HEK293T (cell line): Measurements from ENCODE around the gene CBFA2T3.

ENCODE experiments used
- CTCF ChIA-PET: fragments of 350-600 bp; formaldehyde crosslinking; extraction: SDS; loops from one replicate; lab custom pipeline; 2021; ENCODE audit warnings: antibody characterized with exemption, inconsistent platforms; lab: Yijun Ruan, JAX
- POLR2A ChIA-PET: fragments of 350-600 bp; formaldehyde crosslinking; extraction: SDS; loops from one replicate; lab custom pipeline; 2020; ENCODE audit warnings: antibody characterized with exemption, inconsistent platforms; lab: Yijun Ruan, JAX
- DNase-seq: peaks from one replicate; pipeline ENCODE4 v3.0.0; 2012; ENCODE audit warnings: mixed read lengths; ENCODE audit errors: extremely low spot score
- ARNT ChIP-seq: fragments of 450-650 bp; IDR thresholded peaks from 2 replicates; pipeline ENCODE4 v1.6.1; 2017; ENCODE audit warnings: mild to moderate bottlenecking
- BHLHE40 ChIP-seq: fragments of 450-650 bp; IDR thresholded peaks from 2 replicates; pipeline ENCODE4 v1.6.1; 2016; ENCODE audit warnings: mild to moderate bottlenecking, moderate library complexity, borderline replicate concordance
- CTBP1 ChIP-seq: fragments of 450-650 bp; IDR thresholded peaks from 2 replicates; pipeline ENCODE4 v1.6.1; 2016; ENCODE audit warnings: borderline replicate concordance
- ELF4 ChIP-seq: fragments of 450-650 bp; IDR thresholded peaks from 2 replicates; pipeline ENCODE4 v1.6.1; 2017; ENCODE audit warnings: antibody characterized with exemption
- FOXA1 ChIP-seq: fragments of 450-650 bp; IDR thresholded peaks from 2 replicates; pipeline ENCODE4 v1.6.1; 2016; ENCODE audit warnings: mild to moderate bottlenecking
- FOXK2 ChIP-seq: fragments of 450-650 bp; IDR thresholded peaks from 2 replicates; pipeline ENCODE4 v1.6.1; 2016; ENCODE audit warnings: mild to moderate bottlenecking
- FOXM1 ChIP-seq: fragments of 450-650 bp; IDR thresholded peaks from 2 replicates; pipeline ENCODE4 v1.6.1; 2017; ENCODE audit warnings: mild to moderate bottlenecking, borderline replicate concordance
- HDGF ChIP-seq: fragments of 450-650 bp; IDR thresholded peaks from 2 replicates; pipeline ENCODE4 v1.6.1; 2017; ENCODE audit warnings: antibody characterized with exemption, borderline replicate concordance
- L3MBTL2 ChIP-seq: fragments of 450-650 bp; conservative IDR thresholded peaks from 2 replicates; pipeline ENCODE4 v1.6.1; 2016; ENCODE audit warnings: mild to moderate bottlenecking
- LEF1 ChIP-seq: fragments of 450-650 bp; IDR thresholded peaks from 2 replicates; pipeline ENCODE4 v1.6.1; 2017; ENCODE audit warnings: mild to moderate bottlenecking, borderline replicate concordance
- NFRKB ChIP-seq: fragments of 450-650 bp; IDR thresholded peaks from 2 replicates; pipeline ENCODE4 v1.6.1; 2016; ENCODE audit warnings: mild to moderate bottlenecking, moderate library complexity
- PKNOX1 ChIP-seq: fragments of 450-650 bp; IDR thresholded peaks from 2 replicates; pipeline ENCODE4 v1.6.1; 2016
- SP1 ChIP-seq: fragments of 450-650 bp; IDR thresholded peaks from 2 replicates; pipeline ENCODE4 v1.6.1; 2017
- SUZ12 ChIP-seq: fragments of 450-650 bp; IDR thresholded peaks from 2 replicates; pipeline ENCODE4 v1.6.1; 2016; ENCODE audit warnings: mild to moderate bottlenecking
- TARDBP ChIP-seq: fragments of 450-650 bp; IDR thresholded peaks from 2 replicates; pipeline ENCODE4 v1.6.1; 2016
- ZNF384 ChIP-seq: fragments of 450-650 bp; IDR thresholded peaks from 2 replicates; pipeline ENCODE4 v1.6.1; 2016

CBFA2T3 gene

DNA sequence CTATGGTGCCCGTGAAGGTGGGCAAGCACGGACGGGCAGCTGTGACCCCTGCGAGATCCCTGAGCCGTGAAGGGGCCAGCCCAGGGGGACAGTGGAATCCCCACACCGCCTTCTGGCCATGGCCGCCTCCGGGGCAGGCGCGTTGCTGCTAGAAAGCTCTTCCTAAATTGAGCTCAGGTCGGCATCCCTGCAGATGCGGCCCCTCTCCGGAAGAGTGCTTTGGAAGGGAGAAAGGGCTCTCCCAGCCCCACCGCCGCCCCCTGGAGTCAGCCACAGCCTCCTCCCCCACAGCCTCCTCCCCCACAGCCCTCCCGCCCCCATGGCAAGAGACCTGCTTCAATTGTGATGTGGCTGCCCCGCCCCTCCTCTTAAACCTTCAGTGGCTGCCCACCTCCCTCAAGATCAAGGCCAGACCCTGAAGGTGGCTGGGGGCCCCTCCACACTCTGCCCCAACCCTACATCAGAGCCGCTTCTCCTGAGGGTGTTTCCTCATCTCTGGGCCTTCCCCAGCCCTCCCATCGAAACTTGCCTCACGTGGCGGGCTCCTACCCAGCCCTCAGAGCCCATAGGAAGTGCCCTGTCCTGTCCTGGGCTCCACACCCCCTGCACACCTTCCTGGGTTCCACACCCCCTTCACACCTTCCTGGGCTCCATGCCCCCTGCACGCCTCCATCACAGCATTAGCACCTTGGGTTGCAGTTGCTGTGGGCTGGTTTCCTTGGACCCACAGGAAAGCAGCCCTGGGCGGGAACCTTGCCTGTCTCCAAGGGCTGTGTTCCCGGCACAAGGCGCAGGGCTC, 5.5 kb upstream of the CBFA2T3 start:
- POLR2A ChIA-PET = no interaction called here
- DNase-seq = no peak
- TF ChIP-seq PKNOX1 (no peak), LEF1 (no peak), SP1 (no peak), NFRKB (no peak), HDGF (no peak), ELF4 (no peak), SUZ12 (no peak), FOXK2 (no peak), TARDBP (no peak), BHLHE40 (no peak), L3MBTL2 (no peak), ARNT (no peak), FOXA1 (no peak), ZNF384 (no peak), CTBP1 (no peak), FOXM1 (no peak)
- CTCF ChIA-PET = no interaction called here

DNA sequence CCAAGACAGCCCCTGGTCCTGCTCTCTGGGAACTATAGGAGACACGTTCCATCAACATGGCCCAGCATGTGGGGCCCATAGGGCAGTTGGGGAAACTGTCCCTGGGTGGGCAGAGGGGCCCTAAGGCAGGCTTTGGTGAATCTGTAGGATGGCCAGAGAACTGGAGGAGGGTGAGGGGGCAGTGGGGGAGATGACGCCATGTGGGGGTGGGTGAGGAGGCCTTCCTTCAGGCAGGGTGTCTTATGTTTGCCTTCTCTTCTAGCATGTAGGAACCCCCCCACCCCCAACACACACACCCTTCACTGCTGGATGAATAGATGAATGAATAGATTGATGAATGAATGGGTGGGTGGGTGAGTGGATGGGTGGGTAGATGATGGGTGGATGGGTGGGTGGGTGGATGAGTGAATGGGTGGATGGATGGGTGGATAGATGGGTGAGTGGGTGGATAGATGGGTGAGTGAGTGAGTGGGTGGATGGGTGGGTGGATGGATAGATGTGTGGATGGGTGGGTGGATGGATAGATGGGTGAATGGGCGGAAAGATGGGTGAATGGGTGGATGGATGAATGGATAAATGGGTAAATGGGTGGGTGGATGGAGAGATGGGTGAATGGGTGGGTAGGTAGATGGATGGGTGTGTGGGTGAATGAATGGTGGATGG, 2.5 kb upstream of the CBFA2T3 start:
- ChIA-PET POLR2A (no interaction called here), CTCF (no interaction called here)
- no peak for DNase-seq
- TF ChIP-seq LEF1 = no peak
- TF ChIP-seq FOXK2 = no peak

DNA sequence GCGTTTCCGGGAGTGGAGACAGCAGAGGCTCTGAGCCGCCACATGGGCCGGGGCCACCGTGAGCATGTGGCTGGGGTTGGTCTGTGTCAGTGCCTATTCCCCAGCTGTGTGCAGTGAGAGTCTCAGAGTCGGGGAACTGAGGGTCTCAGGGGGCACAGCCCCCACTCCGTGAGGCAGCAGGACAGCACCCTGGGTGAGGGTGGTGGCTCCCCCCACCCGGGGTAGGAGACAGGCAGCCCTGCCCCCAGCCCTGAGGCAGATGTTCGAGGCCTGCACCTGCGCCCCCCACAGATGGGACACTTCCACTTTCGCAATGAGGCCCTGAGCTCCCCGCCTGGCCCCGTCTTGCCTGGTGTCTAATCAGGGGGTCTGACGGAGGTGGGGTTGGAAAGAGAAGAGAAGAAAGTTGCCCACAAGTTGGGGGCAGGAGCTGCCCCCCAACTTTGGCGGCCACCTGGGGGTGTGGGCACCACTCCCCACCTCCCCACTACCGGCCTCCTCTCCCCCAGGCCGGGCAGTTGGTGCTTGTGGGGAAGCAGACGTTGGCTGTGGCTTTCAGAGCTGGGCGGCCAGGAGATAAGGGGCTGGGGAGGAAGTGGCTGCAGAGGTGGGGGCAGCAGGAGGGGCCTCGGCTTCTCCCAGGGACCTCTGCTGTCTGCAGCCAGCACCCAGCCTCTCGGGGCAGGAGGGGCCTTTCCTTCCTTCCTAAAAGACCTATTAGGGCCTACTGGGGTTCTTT, 1.8 kb upstream of the CBFA2T3 start:
- DNase-seq = no peak
- POLR2A ChIA-PET = no interaction called here
- CTCF ChIA-PET = no interaction called here
- TF ChIP-seq ELF4 = no peak
- TF ChIP-seq BHLHE40 = no peak
- no peak for TF ChIP-seq PKNOX1
- no peak for TF ChIP-seq TARDBP
- TF ChIP-seq SP1 = no peak
- TF ChIP-seq SUZ12 = no peak
- no peak for TF ChIP-seq HDGF
- no peak for TF ChIP-seq ZNF384
- no peak for TF ChIP-seq NFRKB
- TF ChIP-seq FOXA1 = no peak
- TF ChIP-seq LEF1 = no peak
- no peak for TF ChIP-seq CTBP1
- no peak for TF ChIP-seq L3MBTL2
- TF ChIP-seq ARNT = no peak
- no peak for TF ChIP-seq FOXK2
- no peak for TF ChIP-seq FOXM1

- no peak for TF ChIP-seq ZNF384
- no peak for TF ChIP-seq FOXK2
- TF ChIP-seq NFRKB = no peak
- TF ChIP-seq FOXM1 = no peak
- TF ChIP-seq CTBP1 = no peak
- TF ChIP-seq PKNOX1 = no peak
- no peak for TF ChIP-seq FOXA1
- TF ChIP-seq SUZ12 = no peak
- no peak for TF ChIP-seq BHLHE40
- no peak for TF ChIP-seq TARDBP
- no peak for TF ChIP-seq ELF4
- no peak for TF ChIP-seq LEF1
- no peak for TF ChIP-seq SP1
- no peak for TF ChIP-seq L3MBTL2
- ChIA-PET CTCF (no interaction called here), POLR2A (no interaction called here)
- DNase-seq = no peak
These were observed 1.0 kb upstream of the CBFA2T3 start for GRCh38 chr16:88977812-88978607.
